Activated naive CD4-positive, alpha-beta T cell treated with anti-CD3 and anti-CD28 coated beads, Interleukin-2, amount 50 U/mL, for 72 hours (primary cell): ENCODE data around the gene JUND. TPM values are rescaled to one million over a fixed set of nuclear protein-coding genes. Genes with fewer than 3 reads are reported as not detected.
A peak's percentile ranks its signal among the peaks of the same experiment; 100 is the strongest.

Experiments used
- ATAC-seq, 2 donors: fragments of 150-1000 bp; cut with Tn5 transposase; 2 replicates each; pipeline ENCODE4 v1.10.0; 2021; ENCODE audit warnings: mild to moderate bottlenecking in 2 of 2, moderate library complexity in 2 of 2
- DNase-seq, 2 donors: peaks; one replicate each; pipeline ENCODE4 v3.0.0; 2021 to 2022; ENCODE audit warnings: low spot score in 2 of 2
- H3K27ac Mint-ChIP-seq, 2 donors: one replicate each; pipeline ENCODE4 v1.8.0; 2022; ENCODE audit warnings: mild to moderate bottlenecking in 2 of 2, mixed read lengths in 2 of 2
- H3K36me3 Mint-ChIP-seq, 2 donors: one replicate each; pipeline ENCODE4 v1.8.0; 2022; ENCODE audit warnings: mixed read lengths in 2 of 2
- H3K9me3 Mint-ChIP-seq, 2 donors: one replicate each; pipeline ENCODE4 v1.8.0; 2022; ENCODE audit warnings: mixed read lengths in 2 of 2
- total RNA-seq, 2 donors: library from RNA; stranded (reverse); gene quantifications; one replicate each; pipeline ENCODE4 v1.2.3, GENCODE V29; 2022

The JUND gene
- total RNA-seq, 2 donors from 2014 or later: 213 to 255 TPM

- DNase-seq (no peak), ATAC-seq (no peak)
- Mint-ChIP-seq H3K27ac (peak overlapping the region in 1 of 2 donors; percentile 7), H3K9me3 (no peaks in the 10 kb centered on the region), H3K36me3 (no peaks in the 10 kb centered on the region)
These were observed 36.1 kb downstream of the JUND start for GRCh38 chr19:18245297-18245696.

GRCh38 chr19:18239303-18239702 lies 42.1 kb downstream of the JUND start:
- no peak for ATAC-seq
- H3K36me3 Mint-ChIP-seq: no peaks in the 10 kb centered on the region
- no peak overlapping the region for H3K27ac Mint-ChIP-seq
- DNase-seq: no peak
- H3K9me3 Mint-ChIP-seq: no peaks in the 10 kb centered on the region

GRCh38 chr19:18234194-18234593 lies 47.2 kb downstream of the JUND start:
- peaks cover 7% of the 10 kb centered on the region in 2 donors for H3K36me3 Mint-ChIP-seq
- DNase-seq (no peak), ATAC-seq (no peak)
- peaks cover 0 to 6% of the 10 kb centered on the region in 2 donors for H3K9me3 Mint-ChIP-seq
- H3K27ac Mint-ChIP-seq: no peak overlapping the region

- Mint-ChIP-seq H3K36me3 (peaks cover 7% of the 10 kb centered on the region in 2 donors), H3K27ac (no peak overlapping the region), H3K9me3 (peaks cover 0 to 6% of the 10 kb centered on the region in 2 donors)
- ATAC-seq (peak in 1 of 2 donors; percentile 54), DNase-seq (peak in 1 of 2 donors; percentile 69)
These were observed 48.1 kb downstream of the JUND start for GRCh38 chr19:18233224-18233825.

- Mint-ChIP-seq H3K27ac (no peak overlapping the region), H3K9me3 (peaks cover 0 to 6% of the 10 kb centered on the region in 2 donors), H3K36me3 (peaks cover 7% of the 10 kb centered on the region in 2 donors)
- no peak for DNase-seq
- peak; percentile 11 to 39 for ATAC-seq
These were observed 48.7 kb downstream of the JUND start for GRCh38 chr19:18232540-18233223.

GRCh38 chr19:18231775-18232174 lies 49.6 kb downstream of the JUND start:
- peaks cover 7% of the 10 kb centered on the region in 2 donors for H3K36me3 Mint-ChIP-seq
- H3K9me3 Mint-ChIP-seq: peaks cover 0 to 6% of the 10 kb centered on the region in 2 donors
- ATAC-seq: no peak
- DNase-seq: no peak
- H3K27ac Mint-ChIP-seq: no peak overlapping the region

GRCh38 chr19:18230941-18231734 lies 50.3 kb downstream of the JUND start:
- no peak for DNase-seq
- Mint-ChIP-seq H3K27ac (no peak overlapping the region), H3K36me3 (peaks cover 7% of the 10 kb centered on the region in 2 donors), H3K9me3 (peaks cover 0 to 6% of the 10 kb centered on the region in 2 donors)
- peak; percentile 31 to 54 for ATAC-seq

- ATAC-seq (no peak), DNase-seq (no peak)
- no peak overlapping the region for H3K27ac Mint-ChIP-seq
- peaks cover 0 to 6% of the 10 kb centered on the region in 2 donors for H3K9me3 Mint-ChIP-seq
- H3K36me3 Mint-ChIP-seq: peaks cover 7% of the 10 kb centered on the region in 2 donors
These were observed 51.5 kb downstream of the JUND start for GRCh38 chr19:18229915-18230314.

Other genes starting within 250 kb of the JUND start
- 10 to 100 TPM; 14.6 to 25.0 TPM for gene IL12RB1, start 194.7 kb downstream of the JUND start, total RNA-seq
- gene MAST3, start 183.8 kb downstream of the JUND start, total RNA-seq: 10 to 100 TPM; 19.5 to 54.6 TPM
- 10 to 100 TPM; 13.6 to 18.3 TPM for gene PIK3R2, start 128.5 kb downstream of the JUND start, total RNA-seq
- gene IFI30, start 107.8 kb downstream of the JUND start, total RNA-seq: 10 to 100 TPM; 28.0 to 65.3 TPM
- 10 to 100 TPM in 1 of 2 donors, 1 to 10 TPM in 1; 5.4 to 14.0 TPM for gene MPV17L2, start 88.4 kb downstream of the JUND start, total RNA-seq
- 1 to 10 TPM; 8.9 to 9.8 TPM for gene RAB3A, start 77.6 kb downstream of the JUND start, total RNA-seq
- 1 to 10 TPM in 1 of 2 donors, under 1 TPM in 1; 0.12 to 1.0 TPM for gene PDE4C, start 55.2 kb downstream of the JUND start, total RNA-seq
- gene IQCN, start 7.2 kb downstream of the JUND start, total RNA-seq: 1 to 10 TPM in 1 of 2 donors, under 1 TPM in 1; 0.45 to 1.5 TPM
- 100 to 1,000 TPM; 280 to 379 TPM for gene LSM4, start 41.5 kb upstream of the JUND start, total RNA-seq
- 10 to 100 TPM; 38.3 to 47.2 TPM for gene PGPEP1, start 59.0 kb upstream of the JUND start, total RNA-seq
- gene GDF15, start 104.5 kb upstream of the JUND start, total RNA-seq: 1 to 10 TPM in 1 of 2 donors, under 1 TPM in 1; 0.29 to 1.4 TPM
- gene LRRC25, start 116.0 kb upstream of the JUND start, total RNA-seq: not detected
- 100 to 1,000 TPM in 1 of 2 donors, 10 to 100 TPM in 1; 31.7 to 102 TPM for gene SSBP4, start 137.8 kb upstream of the JUND start, total RNA-seq
- gene ISYNA1, start 156.5 kb upstream of the JUND start, total RNA-seq: 10 to 100 TPM; 19.7 to 30.8 TPM
- 10 to 100 TPM; 18.8 to 23.0 TPM for gene ELL, start 240.4 kb upstream of the JUND start, total RNA-seq